ENCODE measurements around the gene DNER. TPM values are rescaled to one million over a fixed set of nuclear protein-coding genes. Genes with fewer than 3 reads are reported as not detected.

DNER gene
- total RNA-seq, 1 experiment from 2014 or later, result 8.4 TPM

DNA sequence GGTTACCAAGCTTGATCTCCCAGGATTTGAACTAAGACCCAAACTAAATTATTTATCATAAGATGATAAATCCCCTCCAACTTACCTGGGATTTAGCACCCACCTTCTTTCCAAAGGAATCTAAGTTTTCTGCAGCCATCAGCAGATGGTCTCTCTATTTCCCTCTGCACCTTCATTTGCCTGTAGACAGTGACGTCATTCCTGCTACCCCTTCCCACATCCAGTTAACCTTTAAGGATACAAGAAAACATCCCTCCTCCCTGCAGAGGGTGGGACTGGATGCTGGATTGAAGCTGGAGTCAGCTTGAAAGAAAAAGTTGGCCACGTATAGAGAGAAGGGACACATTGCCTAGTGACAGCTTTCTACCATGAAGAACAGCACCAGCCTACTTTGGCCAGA is 3.7 kb upstream of the DNER start:
- no TSS peak for BruUV-seq (replicated peaks)
- H3K4me1 ChIP-seq (ENCODE audit: insufficient read depth, low read length, poor library complexity, severe bottlenecking), result peaks cover 8% of the 10 kb centered on the region
- TF ChIP-seq, protein P1, sequence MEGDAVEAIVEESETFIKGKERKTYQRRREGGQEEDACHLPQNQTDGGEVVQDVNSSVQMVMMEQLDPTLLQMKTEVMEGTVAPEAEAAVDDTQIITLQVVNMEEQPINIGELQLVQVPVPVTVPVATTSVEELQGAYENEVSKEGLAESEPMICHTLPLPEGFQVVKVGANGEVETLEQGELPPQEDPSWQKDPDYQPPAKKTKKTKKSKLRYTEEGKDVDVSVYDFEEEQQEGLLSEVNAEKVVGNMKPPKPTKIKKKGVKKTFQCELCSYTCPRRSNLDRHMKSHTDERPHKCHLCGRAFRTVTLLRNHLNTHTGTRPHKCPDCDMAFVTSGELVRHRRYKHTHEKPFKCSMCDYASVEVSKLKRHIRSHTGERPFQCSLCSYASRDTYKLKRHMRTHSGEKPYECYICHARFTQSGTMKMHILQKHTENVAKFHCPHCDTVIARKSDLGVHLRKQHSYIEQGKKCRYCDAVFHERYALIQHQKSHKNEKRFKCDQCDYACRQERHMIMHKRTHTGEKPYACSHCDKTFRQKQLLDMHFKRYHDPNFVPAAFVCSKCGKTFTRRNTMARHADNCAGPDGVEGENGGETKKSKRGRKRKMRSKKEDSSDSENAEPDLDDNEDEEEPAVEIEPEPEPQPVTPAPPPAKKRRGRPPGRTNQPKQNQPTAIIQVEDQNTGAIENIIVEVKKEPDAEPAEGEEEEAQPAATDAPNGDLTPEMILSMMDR (conservative IDR thresholded peaks at IDR 0.05; ENCODE audit: low read depth, low read length), result no peak
- TF ChIP-seq EZH2 (IDR thresholded peaks at IDR 0.05; ENCODE audit: borderline replicate concordance, low read depth, low read length, poor library complexity, severe bottlenecking), result no peak
- no peak overlapping the region for H3K4me3 ChIP-seq (ENCODE audit: low read depth, low read length, poor library complexity, severe bottlenecking)
- DNase-seq (ENCODE audit: low spot score), result no peak
- CTCF ChIA-PET, result no interaction called here
- no peaks in the 10 kb centered on the region for H3K36me3 ChIP-seq (ENCODE audit: insufficient read depth, low read length, poor library complexity, severe bottlenecking)
- H3K27me3 ChIP-seq (replicated peaks; ENCODE audit: insufficient read depth, low read depth, low read length, poor library complexity), result peaks cover 10% of the 10 kb centered on the region
- H3K9me3 ChIP-seq (ENCODE audit: low read depth, low read length, poor library complexity, severe bottlenecking), result no peaks in the 10 kb centered on the region
- POLR2A ChIA-PET (ENCODE audit: low non-redundant PET), result no interaction called here
- intact Hi-C loops (cut with micrococcal nuclease; ENCODE audit: unreplicated experiment), result loop anchor here (5.0 to 10.0 kb wide), 3 partner anchors 286 to 1021 kb away; no protein-coding TSS in a partner anchor
- no peak overlapping the region for H3K27ac ChIP-seq (ENCODE audit: low read depth, low read length, poor library complexity, severe bottlenecking)

DNA sequence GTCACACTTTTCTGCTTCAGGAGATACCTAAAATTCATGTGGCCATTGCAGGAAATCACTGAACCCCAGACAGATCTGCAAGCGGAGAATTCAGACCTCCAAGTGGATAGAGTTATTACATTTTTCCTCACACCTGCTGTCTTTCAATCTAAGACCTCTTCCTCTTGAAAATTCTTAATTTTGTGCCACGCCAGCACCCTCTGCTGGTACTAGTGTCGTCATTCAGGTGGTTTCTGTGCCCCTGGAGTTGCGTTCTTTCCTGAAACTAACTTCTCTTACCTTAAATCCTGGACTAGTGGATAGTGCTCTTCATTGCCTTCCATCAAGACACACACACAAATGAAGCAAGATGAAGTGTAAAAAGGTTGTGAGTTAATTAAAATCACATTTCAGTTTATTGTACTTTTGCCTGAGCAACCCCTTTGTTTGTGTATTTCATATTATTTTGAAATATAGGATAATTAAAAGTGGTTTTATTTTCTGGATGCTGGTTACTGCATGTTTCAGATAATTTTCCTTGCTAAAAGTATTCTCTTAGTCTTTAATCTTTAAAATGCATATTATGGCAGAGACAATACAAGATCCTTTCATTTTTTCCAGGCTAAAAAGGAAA is 1.6 kb upstream of the DNER start:
- H3K4me3 ChIP-seq (ENCODE audit: low read depth, low read length, poor library complexity, severe bottlenecking), result no peak overlapping the region
- no peaks in the 10 kb centered on the region for H3K9me3 ChIP-seq (ENCODE audit: low read depth, low read length, poor library complexity, severe bottlenecking)
- TF ChIP-seq, protein P1 (conservative IDR thresholded peaks at IDR 0.05; ENCODE audit: low read depth, low read length), result peak; percentile 78
- TF ChIP-seq EZH2 (IDR thresholded peaks at IDR 0.05; ENCODE audit: borderline replicate concordance, low read depth, low read length, poor library complexity, severe bottlenecking), result no peak
- no peaks in the 10 kb centered on the region for H3K36me3 ChIP-seq (ENCODE audit: insufficient read depth, low read length, poor library complexity, severe bottlenecking)
- peaks cover 8% of the 10 kb centered on the region for H3K4me1 ChIP-seq (ENCODE audit: insufficient read depth, low read length, poor library complexity, severe bottlenecking)
- peak; percentile 67 for DNase-seq (ENCODE audit: low spot score)
- ChIA-PET CTCF (no interaction called here), POLR2A (ENCODE audit: low non-redundant PET) (no interaction called here)
- intact Hi-C loops (cut with micrococcal nuclease; ENCODE audit: unreplicated experiment), result loop anchor here (5.0 to 10.0 kb wide), 3 partner anchors 284 to 1019 kb away; no protein-coding TSS in a partner anchor
- BruUV-seq (replicated peaks), result no TSS peak
- no peak overlapping the region for H3K27ac ChIP-seq (ENCODE audit: low read depth, low read length, poor library complexity, severe bottlenecking)
- peaks cover 20% of the 10 kb centered on the region for H3K27me3 ChIP-seq (replicated peaks; ENCODE audit: insufficient read depth, low read depth, low read length, poor library complexity)

DNA sequence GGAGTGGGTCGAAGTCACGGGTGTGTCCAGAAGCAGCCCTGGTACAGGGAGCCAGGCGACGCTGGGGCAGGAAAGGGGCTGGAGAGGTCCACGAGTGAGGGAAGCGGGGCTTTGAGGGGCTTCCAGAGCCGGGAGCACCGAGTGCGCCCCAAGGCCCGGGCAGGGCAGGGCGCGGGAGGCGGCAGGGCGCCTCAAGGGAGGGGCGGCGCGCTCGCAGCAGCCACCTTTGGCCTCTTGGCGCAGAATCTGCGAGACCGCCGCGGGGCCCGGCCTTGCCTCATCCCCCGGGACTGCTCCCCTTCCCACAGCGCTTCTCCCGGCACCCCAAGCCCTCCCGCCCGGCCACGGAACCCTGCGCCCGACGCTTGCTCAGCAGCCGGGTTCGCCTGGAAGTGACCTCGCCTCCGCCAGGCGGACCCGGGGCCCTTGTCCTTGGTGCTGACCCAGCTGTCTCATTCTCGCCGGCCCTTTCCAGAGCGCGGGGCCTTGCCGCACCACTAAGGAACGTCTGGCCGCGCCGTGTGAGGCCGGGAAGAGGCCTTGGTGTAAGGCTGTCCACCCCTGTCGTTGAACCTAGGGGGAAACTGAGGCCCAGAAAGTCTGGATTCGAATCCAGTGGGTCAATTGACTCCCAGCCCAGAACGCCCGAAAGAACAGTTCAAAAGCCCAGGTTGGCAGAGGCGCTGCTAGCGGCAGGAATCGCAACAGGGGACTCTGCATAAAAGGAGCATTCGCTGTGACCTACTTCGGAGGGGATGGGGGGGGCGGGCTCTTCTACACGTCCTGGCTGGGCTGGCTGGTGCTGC is 584 bp upstream of the DNER start:
- CTCF ChIA-PET, result interaction anchor here (0.6 kb wide), 1 partner anchor 200 kb away, joined by 3 read pairs; no protein-coding TSS in a partner anchor
- no TSS peak for BruUV-seq (replicated peaks)
- DNase-seq (ENCODE audit: low spot score), result peak; percentile 55
- H3K4me3 ChIP-seq (ENCODE audit: low read depth, low read length, poor library complexity, severe bottlenecking), result peak overlapping the region; percentile 56
- no peaks in the 10 kb centered on the region for H3K9me3 ChIP-seq (ENCODE audit: low read depth, low read length, poor library complexity, severe bottlenecking)
- H3K4me1 ChIP-seq (ENCODE audit: insufficient read depth, low read length, poor library complexity, severe bottlenecking), result peaks cover 8% of the 10 kb centered on the region
- TF ChIP-seq, protein P1 (conservative IDR thresholded peaks at IDR 0.05; ENCODE audit: low read depth, low read length), result no peak
- TF ChIP-seq EZH2 (IDR thresholded peaks at IDR 0.05; ENCODE audit: borderline replicate concordance, low read depth, low read length, poor library complexity, severe bottlenecking), result no peak
- H3K27ac ChIP-seq (ENCODE audit: low read depth, low read length, poor library complexity, severe bottlenecking), result no peak overlapping the region
- no peaks in the 10 kb centered on the region for H3K36me3 ChIP-seq (ENCODE audit: insufficient read depth, low read length, poor library complexity, severe bottlenecking)
- intact Hi-C loops (cut with micrococcal nuclease; ENCODE audit: unreplicated experiment), result loop anchor here (5.0 to 10.0 kb wide), 3 partner anchors 283 to 1018 kb away; no protein-coding TSS in a partner anchor
- H3K27me3 ChIP-seq (replicated peaks; ENCODE audit: insufficient read depth, low read depth, low read length, poor library complexity), result peaks cover 20% of the 10 kb centered on the region
- POLR2A ChIA-PET (ENCODE audit: low non-redundant PET), result no interaction called here
